GM12891 (cell line): ENCODE results near the gene NINJ2.

Experiments used
- DNase-seq: peaks from one replicate; pipeline ENCODE4 v3.0.0; 2011; ENCODE audit warnings: low spot score; ENCODE audit not compliant: insufficient read length
- FAIRE-seq: peaks from 2 replicates; lab custom pipeline; 2011; peaks lifted over from hg19 to GRCh38; lab: Jason Lieb, UNC
- PAX5 ChIP-seq: IDR thresholded peaks from 2 replicates; pipeline ENCODE4 v1.6.1; 2011; ENCODE audit warnings: low read length, moderate library complexity, mild to moderate bottlenecking; ENCODE audit not compliant: insufficient read depth, severe bottlenecking
- POLR2A ChIP-seq: IDR thresholded peaks from 2 replicates; pipeline ENCODE4 v1.6.1; 2011; ENCODE audit warnings: low read depth, low read length, control low read depth
- POLR2AphosphoS5 ChIP-seq: IDR thresholded peaks from 2 replicates; pipeline ENCODE4 v1.6.1; 2011; ENCODE audit warnings: low read depth, low read length, control low read depth
- POU2F2 ChIP-seq: IDR thresholded peaks from 2 replicates; pipeline ENCODE4 v1.6.1; 2011; ENCODE audit warnings: low read depth, mild to moderate bottlenecking, control low read depth, low read length, moderate library complexity
- SPI1 ChIP-seq: IDR thresholded peaks from 2 replicates; pipeline ENCODE4 v1.6.1; 2011; ENCODE audit warnings: low read depth, low read length, control low read depth
- TAF1 ChIP-seq: IDR thresholded peaks from 2 replicates; pipeline ENCODE4 v1.6.1; 2011; ENCODE audit warnings: low read depth, low read length, control low read depth

The NINJ2 gene

DNA sequence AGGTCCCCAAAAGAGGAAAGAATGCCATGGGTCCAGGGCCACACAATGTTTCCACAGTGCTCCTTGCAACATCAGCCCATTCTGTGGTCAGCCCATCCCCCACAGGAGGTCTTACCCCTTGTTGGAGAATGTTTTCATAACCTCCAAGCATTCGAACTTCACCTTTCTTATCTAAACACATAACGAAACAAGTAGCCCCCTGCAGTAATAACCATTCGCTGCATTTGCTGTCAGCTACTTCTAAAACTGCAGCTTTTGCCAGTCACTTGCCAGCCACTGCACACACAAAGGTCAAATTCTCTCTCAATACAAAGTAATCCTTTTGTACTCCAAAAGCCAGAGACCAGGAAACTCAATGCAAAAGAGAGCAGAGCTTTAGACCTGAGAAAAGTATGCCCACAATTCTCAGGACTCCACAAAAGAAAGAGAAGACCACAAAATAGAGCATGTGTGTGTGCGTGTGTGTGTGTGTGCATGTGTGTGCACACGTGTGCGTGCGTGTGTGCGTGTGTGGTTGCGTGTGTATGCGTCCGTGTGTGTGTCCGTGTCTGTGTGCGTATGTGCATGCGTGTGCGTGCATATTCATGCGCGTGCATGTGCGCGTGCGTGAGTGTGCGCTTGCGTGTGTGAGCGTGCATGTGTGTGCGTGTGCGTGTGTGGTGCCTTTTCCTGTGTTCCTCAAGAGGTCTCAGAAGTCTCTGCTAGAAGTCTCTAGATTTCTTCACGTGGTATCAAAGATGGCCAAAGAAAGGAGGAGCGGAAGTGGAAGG lies 31.7 kb upstream of the NINJ2 start:
- DNase-seq, result no peak
- peak; percentile 67 for FAIRE-seq
- 0 out of 2 replicates have a peak, but pooled peaks have one; percentile 59 for TF ChIP-seq POU2F2
- TF ChIP-seq PAX5, result no peak

DNA sequence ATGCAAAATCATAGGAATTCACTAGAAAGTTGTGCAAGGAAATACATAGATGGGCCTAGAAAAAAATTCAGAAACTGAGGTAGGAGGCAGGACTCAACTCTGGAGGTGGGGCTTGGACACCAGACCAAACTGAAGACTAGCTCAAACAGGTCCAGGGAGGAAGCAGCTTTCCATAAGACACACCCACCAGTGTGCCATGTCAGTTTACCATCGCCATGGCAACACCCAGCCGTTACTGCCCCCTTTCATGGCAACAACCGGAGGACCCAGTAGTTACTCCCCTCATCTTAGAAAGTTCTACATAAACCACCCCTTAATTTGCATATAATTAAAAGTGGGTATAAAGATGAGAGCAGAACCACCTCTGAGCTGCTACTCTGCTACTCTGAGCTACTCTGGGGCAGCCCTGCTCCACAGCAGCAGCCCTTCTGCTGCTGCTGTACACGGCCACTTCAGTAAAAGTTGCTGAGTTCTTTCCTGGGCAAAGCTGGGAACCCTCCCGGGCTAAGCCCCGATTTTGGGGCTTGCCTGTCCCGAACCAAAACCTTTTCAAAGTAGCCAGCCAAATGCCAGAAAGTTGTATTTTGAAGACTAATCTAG lies 30.8 kb upstream of the NINJ2 start:
- FAIRE-seq (no peak), DNase-seq (no peak)
- no peak for TF ChIP-seq TAF1
- TF ChIP-seq POU2F2, result no peak
- TF ChIP-seq POLR2A, result no peak
- TF ChIP-seq PAX5, result no peak
- TF ChIP-seq POLR2AphosphoS5, result no peak
- no peak for TF ChIP-seq SPI1

DNA sequence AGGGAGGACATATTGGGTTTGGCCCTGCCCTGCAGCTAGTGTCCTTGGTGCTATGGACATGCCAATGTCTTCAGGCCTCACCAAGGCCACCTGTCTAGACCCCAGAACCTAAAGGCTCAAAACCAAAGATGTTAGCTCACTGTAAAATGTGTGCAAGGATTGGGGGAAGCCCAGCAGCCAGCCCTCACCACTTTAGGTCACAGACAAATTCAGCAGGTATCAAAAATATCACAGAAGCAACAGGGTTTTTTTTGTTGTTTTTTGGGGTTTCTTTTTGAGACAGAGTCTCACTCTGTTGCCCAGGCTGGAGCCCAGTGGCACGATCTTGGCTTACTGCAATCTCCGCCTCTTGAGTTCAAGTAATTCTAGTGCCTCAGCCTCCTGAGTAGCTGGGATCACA lies 29.0 kb upstream of the NINJ2 start:
- TF ChIP-seq SPI1, result no peak
- FAIRE-seq (peak; percentile 77), DNase-seq (no peak)

DNA sequence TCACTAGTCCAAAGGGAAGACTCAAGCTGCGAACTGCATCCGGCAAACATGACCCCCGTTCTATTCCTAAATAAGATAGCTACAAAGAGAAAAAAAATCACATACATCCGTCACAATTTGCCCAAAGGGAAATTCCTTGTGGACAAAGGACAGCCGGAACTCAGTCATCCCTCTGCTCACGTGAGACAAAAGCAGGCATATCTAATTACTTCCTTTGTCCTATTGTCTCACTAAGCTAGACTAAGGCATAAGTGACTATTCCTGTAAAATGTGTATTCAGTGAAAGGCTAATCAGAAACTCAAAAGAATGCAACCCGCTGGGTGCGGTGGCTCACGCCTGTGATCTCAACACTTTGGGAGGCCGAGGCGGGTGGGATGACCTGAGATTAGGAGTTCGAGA lies 27.2 kb upstream of the NINJ2 start:
- TF ChIP-seq POLR2A (no peak), POU2F2 (no peak), TAF1 (no peak), PAX5 (no peak), POLR2AphosphoS5 (no peak), SPI1 (no peak)
- FAIRE-seq (peak; percentile 28), DNase-seq (no peak)

DNA sequence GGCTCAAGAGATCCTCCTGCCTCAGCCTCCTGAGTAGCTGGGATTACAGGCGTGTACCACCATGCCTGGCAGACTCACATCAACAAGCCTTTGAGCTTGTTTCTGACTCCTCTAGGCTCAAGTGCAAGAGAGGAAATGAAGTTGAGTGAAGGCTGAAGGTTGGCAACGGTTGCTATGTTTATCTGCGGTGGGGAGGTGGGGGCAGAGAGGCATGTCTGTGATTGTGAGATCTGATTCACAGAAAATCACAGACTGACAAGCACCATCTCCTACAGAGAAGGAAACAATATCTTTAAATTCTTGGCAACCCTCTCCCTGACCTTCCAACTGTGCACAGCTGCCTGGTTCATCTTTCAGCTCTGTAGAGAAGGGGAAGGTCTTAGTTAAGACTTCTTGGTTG lies 22.1 kb upstream of the NINJ2 start:
- FAIRE-seq, result peak; percentile 99
- TF ChIP-seq POLR2A (peak; percentile 48; the same call in 1 of the 2 replicates), POU2F2 (peak; percentile 67; the same call in 1 of the 2 replicates), POLR2AphosphoS5 (no peak), PAX5 (no peak), SPI1 (peak; percentile 77), TAF1 (peak; percentile 69)
- no peak for DNase-seq

DNA sequence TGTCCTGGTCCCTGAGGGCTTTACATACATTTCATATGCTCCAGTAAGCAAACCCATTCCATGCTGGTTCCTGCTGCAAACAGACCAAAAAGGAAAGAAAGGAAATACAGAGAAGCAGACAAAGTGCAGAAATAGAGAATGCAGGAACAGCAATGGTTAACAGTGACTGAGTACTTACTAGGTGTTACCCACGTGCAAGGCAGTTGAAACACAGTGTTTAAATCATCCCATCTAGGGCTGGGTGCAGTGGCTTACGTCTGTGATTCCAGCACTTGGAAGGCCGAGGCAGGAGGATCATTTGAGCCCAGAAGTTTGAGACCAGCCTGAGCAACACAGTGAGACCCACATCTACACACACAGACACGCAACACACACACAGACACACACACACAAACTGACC lies 21.2 kb upstream of the NINJ2 start:
- DNase-seq (no peak), FAIRE-seq (peak; percentile 88)
- TF ChIP-seq TAF1 (no peak), POU2F2 (no peak), PAX5 (no peak), POLR2AphosphoS5 (no peak), SPI1 (no peak), POLR2A (no peak)

DNA sequence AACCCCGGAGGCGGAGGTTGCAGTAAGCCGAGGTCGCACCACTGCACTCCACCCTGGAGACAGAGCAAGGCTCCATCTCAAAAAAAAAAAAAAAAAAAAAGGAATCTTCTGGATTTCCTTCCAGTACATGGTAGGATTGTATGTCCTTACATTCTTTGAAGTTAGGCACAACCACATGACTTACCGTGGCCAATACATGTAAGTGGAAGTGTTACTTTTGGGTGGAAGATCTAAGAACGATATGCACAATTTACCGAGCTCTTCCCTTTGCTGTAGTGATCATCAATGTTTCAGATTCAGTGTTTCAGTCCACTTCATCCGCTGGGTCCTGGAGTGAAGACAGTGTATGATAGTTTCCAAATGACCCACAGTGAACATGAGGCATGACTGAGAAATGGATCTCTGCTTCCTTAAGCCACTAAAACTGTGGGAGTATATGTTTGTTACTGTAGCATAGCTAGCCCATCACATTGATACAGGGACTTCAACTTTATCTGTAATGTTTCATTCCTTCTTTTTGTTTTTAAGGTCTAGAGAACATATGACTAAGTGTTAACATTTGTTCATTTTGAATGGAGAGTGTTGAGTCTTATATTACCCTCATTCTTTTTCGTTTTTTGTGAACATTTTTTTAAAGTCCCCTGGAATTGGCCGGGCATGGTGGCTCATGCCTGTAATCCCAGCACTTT lies 18.5 kb upstream of the NINJ2 start:
- peak; percentile 76 for FAIRE-seq
- no peak for TF ChIP-seq TAF1
- no peak for TF ChIP-seq PAX5
- no peak for TF ChIP-seq POLR2AphosphoS5
- no peak for TF ChIP-seq POLR2A
- TF ChIP-seq POU2F2, result no peak
- TF ChIP-seq SPI1, result no peak

DNA sequence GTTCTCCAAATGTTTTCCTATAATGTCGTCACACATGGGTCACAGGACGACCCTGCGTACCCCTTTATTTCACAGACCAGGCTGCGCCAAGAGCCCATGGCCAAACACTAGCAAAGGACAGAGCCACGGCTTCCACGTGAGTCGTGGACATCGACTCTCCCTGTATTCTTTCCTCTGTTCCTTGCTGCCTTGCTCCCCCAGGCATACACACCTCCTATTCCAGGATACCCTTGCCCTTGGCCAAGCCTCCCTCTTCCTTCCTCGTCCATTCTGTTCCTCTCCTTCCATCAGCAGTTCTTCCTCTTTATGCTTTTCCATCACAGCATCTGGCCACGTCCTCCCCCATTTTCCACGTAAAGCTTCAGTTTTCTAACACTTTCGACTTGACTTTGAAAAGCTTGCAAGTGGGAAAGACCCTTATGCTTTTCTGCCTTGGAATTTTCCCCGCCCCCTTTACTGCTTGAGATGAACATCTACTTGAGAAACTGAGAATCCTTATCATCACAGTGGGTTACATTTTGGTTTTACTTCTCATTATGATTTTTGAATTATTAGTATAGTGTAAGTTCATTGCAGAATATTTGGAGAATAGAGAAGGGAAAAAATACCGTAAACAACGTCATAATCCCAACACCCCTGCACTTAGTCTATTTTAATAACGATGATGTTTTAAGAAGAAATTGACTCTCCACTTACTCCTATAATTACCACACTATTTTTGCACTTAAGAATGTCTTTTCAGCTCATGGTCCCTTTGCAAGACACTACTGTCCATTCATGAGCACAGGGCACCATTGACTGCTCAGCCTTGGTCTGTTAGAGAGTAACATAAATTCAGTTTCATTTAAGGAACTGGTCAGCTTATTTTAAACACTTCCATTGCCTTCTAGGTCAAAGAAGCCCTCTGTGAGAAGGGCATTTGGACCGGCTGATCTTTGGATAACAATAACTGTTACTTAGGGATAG lies 15.8 kb upstream of the NINJ2 start:
- DNase-seq, result no peak
- FAIRE-seq, result peak; percentile 84

More for the DNA sequence above, 18.5 kb upstream of the NINJ2 start:
- no peak for DNase-seq

DNA sequence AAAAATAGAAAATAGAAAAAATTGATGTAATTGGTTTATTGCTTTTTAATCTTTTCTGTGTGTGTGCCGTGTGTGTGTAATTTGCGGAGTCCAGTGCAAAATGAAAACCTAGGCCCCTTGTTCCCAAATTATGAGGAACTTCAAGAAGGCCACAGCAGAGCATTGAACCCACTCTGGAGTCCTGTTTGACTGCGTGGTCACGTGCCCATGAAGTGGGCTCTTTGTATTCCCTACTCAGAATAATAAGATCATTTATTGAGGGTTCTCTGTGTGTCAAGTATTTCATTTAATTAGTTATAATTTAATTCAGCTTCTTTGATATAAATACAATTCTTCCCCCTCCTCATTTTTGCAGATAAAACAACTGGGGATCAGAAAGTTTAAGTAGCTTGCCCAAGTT lies 12.3 kb upstream of the NINJ2 start:
- TF ChIP-seq POU2F2 (no peak), SPI1 (no peak), POLR2A (no peak), TAF1 (no peak), PAX5 (no peak), POLR2AphosphoS5 (no peak)
- DNase-seq (no peak), FAIRE-seq (peak; percentile 48)

More for the DNA sequence above, 15.8 kb upstream of the NINJ2 start:
- TF ChIP-seq SPI1 (no peak; the same call in 1 of the 2 replicates), TAF1 (no peak), POLR2AphosphoS5 (no peak), POU2F2 (no peak), POLR2A (no peak), PAX5 (no peak)
